T-helper 1 cell (primary cell): Measurements from ENCODE around the gene GPC6.

Experiments
- DNase-seq, 5 donors: peaks; one replicate each; pipeline ENCODE4 v3.0.0-alpha.2; 2012 to 2020

Gene GPC6

GRCh38 chr13:93753639-93754038 lies 527.0 kb downstream of the GPC6 start:
- no peak for DNase-seq

GRCh38 chr13:93755341-93755740 lies 528.7 kb downstream of the GPC6 start:
- no peak for DNase-seq

- DNase-seq: no peak
These were observed 532.0 kb downstream of the GPC6 start for GRCh38 chr13:93758575-93758974.

GRCh38 chr13:93762708-93763426 lies 536.3 kb downstream of the GPC6 start:
- no peak for DNase-seq

GRCh38 chr13:93765062-93765461 lies 538.5 kb downstream of the GPC6 start:
- DNase-seq: no peak

- DNase-seq: no peak
These were observed 539.2 kb downstream of the GPC6 start for GRCh38 chr13:93765811-93766210.

GRCh38 chr13:93766719-93767118 lies 540.1 kb downstream of the GPC6 start:
- DNase-seq: no peak

- DNase-seq: no peak
These were observed 540.7 kb downstream of the GPC6 start for GRCh38 chr13:93767180-93767916.

GRCh38 chr13:93767917-93768409 lies 541.4 kb downstream of the GPC6 start:
- no peak for DNase-seq

- no peak for DNase-seq
These were observed 542.5 kb downstream of the GPC6 start for GRCh38 chr13:93769101-93769500.

- no peak for DNase-seq
These were observed 543.0 kb downstream of the GPC6 start for GRCh38 chr13:93769607-93770006.

- no peak for DNase-seq
These were observed 544.6 kb downstream of the GPC6 start for GRCh38 chr13:93771227-93771626.

- DNase-seq: no peak
These were observed 545.2 kb downstream of the GPC6 start for GRCh38 chr13:93771782-93772181.

- DNase-seq: no peak
These were observed 547.9 kb downstream of the GPC6 start for GRCh38 chr13:93774506-93774905.

- no peak for DNase-seq
These were observed 548.4 kb downstream of the GPC6 start for GRCh38 chr13:93775027-93775426.

GRCh38 chr13:93775507-93776108 lies 549.0 kb downstream of the GPC6 start:
- no peak for DNase-seq

- DNase-seq: no peak
These were observed 550.3 kb downstream of the GPC6 start for GRCh38 chr13:93776936-93777335.

GRCh38 chr13:93777504-93777903 lies 550.9 kb downstream of the GPC6 start:
- DNase-seq: no peak

GRCh38 chr13:93778548-93778947 lies 551.9 kb downstream of the GPC6 start:
- DNase-seq: no peak

GRCh38 chr13:93784191-93784590 lies 557.6 kb downstream of the GPC6 start:
- DNase-seq: no peak

GRCh38 chr13:93786846-93787489 lies 560.4 kb downstream of the GPC6 start:
- DNase-seq: no peak

GRCh38 chr13:93788456-93788855 lies 561.8 kb downstream of the GPC6 start:
- DNase-seq: no peak

- no peak for DNase-seq
These were observed 562.5 kb downstream of the GPC6 start for GRCh38 chr13:93789058-93789457.
